ENCODE data around the gene TUT1.

GRCh38 chr11:62578541-62578940, 12.8 kb downstream of the TUT1 start:
- TF ChIP-seq POLR2AphosphoS5 (IDR thresholded peaks at IDR 0.05) (no peak), CTCF (IDR thresholded peaks at IDR 0.05) (no peak), POLR2A (IDR thresholded peaks at IDR 0.05) (no peak), EP300 (IDR thresholded peaks at IDR 0.05) (no peak)
